Prostate gland (tissue), 2 donors: Measurements from ENCODE around the gene MUC5AC.

ENCODE experiments used
- CTCF ChIP-seq, 4 experiments: fragments of 200-600 bp in 2 of 4; fragments of 450-650 bp in 2 of 4; sonication (generic) in 2 of 4; IDR thresholded peaks; 1 replicate in 3 of 4; 2 replicates in 1 of 4; pipeline ENCODE4 v1.5.1; 2016 to 2019; ENCODE audit warnings: antibody characterized with exemption in 4 of 4, mild to moderate bottlenecking in 2 of 4, moderate library complexity in 2 of 4
- POLR2A ChIP-seq: fragments of 450-650 bp; IDR thresholded peaks from one replicate; pipeline ENCODE4 v1.6.1; 2016; ENCODE audit warnings: antibody characterized with exemption, mild to moderate bottlenecking

GRCh38 chr11:1116104-1116503, 41.6 kb upstream of the MUC5AC start:
- TF ChIP-seq POLR2A = no peak
- no peak for TF ChIP-seq CTCF (IDR thresholded peaks at IDR 0.05)
